Activated T-cell treated with anti-CD3 and anti-CD28 coated beads, Interleukin-2, amount 50 U/mL, for 4 hours (primary cell): ENCODE measurements around the gene TPD52L1. TPM values are rescaled to one million over a fixed set of nuclear protein-coding genes. Genes with fewer than 3 reads are reported as not detected.

Experiments used
- ATAC-seq, 2 donors: fragments of 200-7000 bp; cut with Tn5 transposase; one replicate each; pipeline ENCODE4 v1.10.0; 2021
- DNase-seq: peaks from one replicate; pipeline ENCODE4 v3.0.0-alpha.2; 2020
- H3K27me3 Mint-ChIP-seq: one replicate; pipeline ENCODE4 v1.8.0; 2021; ENCODE audit warnings: low read depth, mixed read lengths
- H3K36me3 Mint-ChIP-seq: one replicate; pipeline ENCODE4 v1.8.0; 2022; ENCODE audit warnings: mixed read lengths; ENCODE audit not compliant: insufficient read depth
- H3K4me1 Mint-ChIP-seq: one replicate; pipeline ENCODE4 v1.8.0; 2021; ENCODE audit warnings: low read depth, mixed read lengths
- H3K4me3 Mint-ChIP-seq: one replicate; pipeline ENCODE4 v1.8.0; 2021; ENCODE audit warnings: mild to moderate bottlenecking, moderate library complexity, mixed read lengths
- H3K9me3 Mint-ChIP-seq: one replicate; pipeline ENCODE4 v1.8.0; 2021; ENCODE audit warnings: mixed read lengths
- total RNA-seq, 3 donors: library from RNA; stranded (reverse); gene quantifications; one replicate each; pipeline ENCODE4 v1.2.1, GENCODE V29; 2021

The TPD52L1 gene
- total RNA-seq, 3 donors from 2014 or later: 0.65 to 0.79 (median 0.66) TPM

- no peak overlapping the region for H3K4me3 Mint-ChIP-seq
These were observed 151.5 kb downstream of the TPD52L1 start for GRCh38 chr6:125304970-125305660.

GRCh38 chr6:125306756-125307149 lies 153.2 kb downstream of the TPD52L1 start:
- Mint-ChIP-seq H3K9me3 (no peaks in the 10 kb centered on the region), H3K4me1 (peaks cover 20% of the 10 kb centered on the region), H3K4me3 (no peak overlapping the region), H3K36me3 (no peaks in the 10 kb centered on the region), H3K27me3 (peaks cover 5% of the 10 kb centered on the region)
- ATAC-seq: no peak
- DNase-seq: no peak

More at GRCh38 chr6:125304970-125305660, 151.5 kb downstream of the TPD52L1 start:
- H3K9me3 Mint-ChIP-seq: no peaks in the 10 kb centered on the region
- peaks cover 2% of the 10 kb centered on the region for H3K27me3 Mint-ChIP-seq
- DNase-seq (no peak), ATAC-seq (no peak)
- H3K4me1 Mint-ChIP-seq: peaks cover 30% of the 10 kb centered on the region
- H3K36me3 Mint-ChIP-seq: peaks cover 3% of the 10 kb centered on the region

GRCh38 chr6:125307150-125307838 lies 153.7 kb downstream of the TPD52L1 start:
- Mint-ChIP-seq H3K36me3 (no peaks in the 10 kb centered on the region), H3K27me3 (peaks cover 7% of the 10 kb centered on the region), H3K4me3 (no peak overlapping the region), H3K9me3 (no peaks in the 10 kb centered on the region), H3K4me1 (peaks cover 17% of the 10 kb centered on the region)
- no peak for DNase-seq
- no peak for ATAC-seq

GRCh38 chr6:125307964-125308615 lies 154.5 kb downstream of the TPD52L1 start:
- H3K27me3 Mint-ChIP-seq: peaks cover 9% of the 10 kb centered on the region
- H3K4me1 Mint-ChIP-seq: peaks cover 9% of the 10 kb centered on the region
- DNase-seq: no peak
- no peak for ATAC-seq
- no peaks in the 10 kb centered on the region for H3K9me3 Mint-ChIP-seq
- no peaks in the 10 kb centered on the region for H3K36me3 Mint-ChIP-seq
- H3K4me3 Mint-ChIP-seq: no peak overlapping the region

- ATAC-seq: peak; percentile 84 to 86
- Mint-ChIP-seq H3K36me3 (no peaks in the 10 kb centered on the region), H3K27me3 (peaks cover 9% of the 10 kb centered on the region), H3K4me1 (peaks cover 3% of the 10 kb centered on the region), H3K9me3 (no peaks in the 10 kb centered on the region), H3K4me3 (no peak overlapping the region)
- DNase-seq: no peak
These were observed 157.5 kb downstream of the TPD52L1 start for GRCh38 chr6:125310994-125311649.

- H3K36me3 Mint-ChIP-seq: no peaks in the 10 kb centered on the region
- no peak for DNase-seq
- no peaks in the 10 kb centered on the region for H3K9me3 Mint-ChIP-seq
- peaks cover 14% of the 10 kb centered on the region for H3K27me3 Mint-ChIP-seq
- peaks cover 3% of the 10 kb centered on the region for H3K4me1 Mint-ChIP-seq
- H3K4me3 Mint-ChIP-seq: no peak overlapping the region
- ATAC-seq: no peak
These were observed 158.9 kb downstream of the TPD52L1 start for GRCh38 chr6:125312478-125312877.

GRCh38 chr6:125312950-125313349 lies 159.4 kb downstream of the TPD52L1 start:
- H3K4me3 Mint-ChIP-seq: no peak overlapping the region
- peaks cover 2% of the 10 kb centered on the region for H3K4me1 Mint-ChIP-seq
- ATAC-seq (no peak), DNase-seq (no peak)
- peaks cover 15% of the 10 kb centered on the region for H3K27me3 Mint-ChIP-seq
- no peaks in the 10 kb centered on the region for H3K36me3 Mint-ChIP-seq
- H3K9me3 Mint-ChIP-seq: no peaks in the 10 kb centered on the region

Other genes starting within 250 kb of the TPD52L1 start
- gene RNF217, start 191.3 kb upstream of the TPD52L1 start, total RNA-seq: 1 to 10 TPM in 1 of 3 donors, under 1 TPM in 2; 0.60 to 1.2 (median 0.90) TPM
- 100 to 1,000 TPM in 1 of 3 donors, 10 to 100 TPM in 2; 89.5 to 114 (median 92.8) TPM for gene HDDC2, start 148.2 kb downstream of the TPD52L1 start, total RNA-seq